Measurements from ENCODE around the gene RIPOR2.

RIPOR2 gene

GRCh38 chr6:24829657-24830056 is 106.1 kb downstream of the RIPOR2 start:
- H3K9me3 Mint-ChIP-seq = peaks cover 5% of the 10 kb centered on the region
- peaks cover 66% of the 10 kb centered on the region for H3K36me3 Mint-ChIP-seq (ENCODE audit: low read depth)
- H3K27ac Mint-ChIP-seq = no peak overlapping the region
- H3K4me1 Mint-ChIP-seq (ENCODE audit: low read depth) = peaks cover 38% of the 10 kb centered on the region
- no peak overlapping the region for H3K4me3 Mint-ChIP-seq
- no peaks in the 10 kb centered on the region for H3K27me3 Mint-ChIP-seq

- Mint-ChIP-seq H3K27ac (peak overlapping the region; percentile 58), H3K36me3 (ENCODE audit: low read depth) (peaks cover 64% of the 10 kb centered on the region)
These were observed 107.8 kb downstream of the RIPOR2 start for GRCh38 chr6:24827970-24828369.

GRCh38 chr6:24827162-24827561 is 108.6 kb downstream of the RIPOR2 start:
- H3K36me3 Mint-ChIP-seq (ENCODE audit: low read depth) = peaks cover 56% of the 10 kb centered on the region
- H3K4me1 Mint-ChIP-seq (ENCODE audit: low read depth) = peaks cover 20% of the 10 kb centered on the region
- peak overlapping the region; percentile 66 for H3K27ac Mint-ChIP-seq
- no peak overlapping the region for H3K4me3 Mint-ChIP-seq
- H3K9me3 Mint-ChIP-seq = no peaks in the 10 kb centered on the region
- no peaks in the 10 kb centered on the region for H3K27me3 Mint-ChIP-seq

More at GRCh38 chr6:24827970-24828369, 107.8 kb downstream of the RIPOR2 start:
- H3K4me1 Mint-ChIP-seq (ENCODE audit: low read depth) = peaks cover 25% of the 10 kb centered on the region
- no peaks in the 10 kb centered on the region for H3K9me3 Mint-ChIP-seq
- no peaks in the 10 kb centered on the region for H3K27me3 Mint-ChIP-seq
- no peak overlapping the region for H3K4me3 Mint-ChIP-seq

- Mint-ChIP-seq H3K36me3 (ENCODE audit: low read depth) (peaks cover 53% of the 10 kb centered on the region), H3K4me3 (no peak overlapping the region), H3K4me1 (ENCODE audit: low read depth) (peaks cover 15% of the 10 kb centered on the region), H3K27ac (peak overlapping the region; percentile 76), H3K9me3 (no peaks in the 10 kb centered on the region), H3K27me3 (no peaks in the 10 kb centered on the region)
These were observed 110.6 kb downstream of the RIPOR2 start for GRCh38 chr6:24825130-24825630.

- Mint-ChIP-seq H3K27me3 (no peaks in the 10 kb centered on the region), H3K4me1 (ENCODE audit: low read depth) (peaks cover 15% of the 10 kb centered on the region), H3K27ac (peak overlapping the region; percentile 9), H3K9me3 (no peaks in the 10 kb centered on the region), H3K36me3 (ENCODE audit: low read depth) (peaks cover 50% of the 10 kb centered on the region), H3K4me3 (no peak overlapping the region)
These were observed 111.4 kb downstream of the RIPOR2 start for GRCh38 chr6:24824142-24824938.

GRCh38 chr6:24823185-24823584 is 112.6 kb downstream of the RIPOR2 start:
- peaks cover 55% of the 10 kb centered on the region for H3K36me3 Mint-ChIP-seq (ENCODE audit: low read depth)
- no peak overlapping the region for H3K4me3 Mint-ChIP-seq
- H3K27ac Mint-ChIP-seq = no peak overlapping the region

GRCh38 chr6:24822696-24823095 is 113.1 kb downstream of the RIPOR2 start:
- peaks cover 8% of the 10 kb centered on the region for H3K4me1 Mint-ChIP-seq (ENCODE audit: low read depth)
- peak overlapping the region; percentile 36 for H3K27ac Mint-ChIP-seq
- H3K4me3 Mint-ChIP-seq = no peak overlapping the region
- H3K27me3 Mint-ChIP-seq = no peaks in the 10 kb centered on the region
- no peaks in the 10 kb centered on the region for H3K9me3 Mint-ChIP-seq
- H3K36me3 Mint-ChIP-seq (ENCODE audit: low read depth) = peaks cover 52% of the 10 kb centered on the region

More at GRCh38 chr6:24823185-24823584, 112.6 kb downstream of the RIPOR2 start:
- no peaks in the 10 kb centered on the region for H3K27me3 Mint-ChIP-seq
- peaks cover 13% of the 10 kb centered on the region for H3K4me1 Mint-ChIP-seq (ENCODE audit: low read depth)
- no peaks in the 10 kb centered on the region for H3K9me3 Mint-ChIP-seq

GRCh38 chr6:24821860-24822444 is 113.8 kb downstream of the RIPOR2 start:
- Mint-ChIP-seq H3K27me3 (no peaks in the 10 kb centered on the region), H3K27ac (peak overlapping the region; percentile 61), H3K9me3 (no peaks in the 10 kb centered on the region), H3K4me1 (ENCODE audit: low read depth) (peaks cover 6% of the 10 kb centered on the region), H3K4me3 (no peak overlapping the region), H3K36me3 (ENCODE audit: low read depth) (peaks cover 49% of the 10 kb centered on the region)

GRCh38 chr6:24818346-24818745 is 117.4 kb downstream of the RIPOR2 start:
- Mint-ChIP-seq H3K36me3 (ENCODE audit: low read depth) (peaks cover 30% of the 10 kb centered on the region), H3K27me3 (no peaks in the 10 kb centered on the region), H3K27ac (peak overlapping the region; percentile 31), H3K9me3 (no peaks in the 10 kb centered on the region), H3K4me1 (ENCODE audit: low read depth) (peaks cover 6% of the 10 kb centered on the region), H3K4me3 (no peak overlapping the region)

- Mint-ChIP-seq H3K27me3 (no peaks in the 10 kb centered on the region), H3K4me3 (no peak overlapping the region), H3K4me1 (ENCODE audit: low read depth) (peaks cover 6% of the 10 kb centered on the region), H3K9me3 (no peaks in the 10 kb centered on the region), H3K36me3 (ENCODE audit: low read depth) (peaks cover 20% of the 10 kb centered on the region), H3K27ac (no peak overlapping the region)
These were observed 126.0 kb downstream of the RIPOR2 start for GRCh38 chr6:24809728-24810127.

- Mint-ChIP-seq H3K27ac (no peak overlapping the region), H3K4me1 (ENCODE audit: low read depth) (peaks cover 6% of the 10 kb centered on the region), H3K36me3 (ENCODE audit: low read depth) (peaks cover 23% of the 10 kb centered on the region), H3K9me3 (no peaks in the 10 kb centered on the region), H3K27me3 (no peaks in the 10 kb centered on the region), H3K4me3 (no peak overlapping the region)
These were observed 128.2 kb downstream of the RIPOR2 start for GRCh38 chr6:24807584-24807983.

- Mint-ChIP-seq H3K4me3 (no peak overlapping the region), H3K9me3 (no peaks in the 10 kb centered on the region), H3K27ac (no peak overlapping the region), H3K27me3 (no peaks in the 10 kb centered on the region), H3K4me1 (ENCODE audit: low read depth) (peaks cover 6% of the 10 kb centered on the region), H3K36me3 (ENCODE audit: low read depth) (peaks cover 19% of the 10 kb centered on the region)
These were observed 133.3 kb downstream of the RIPOR2 start for GRCh38 chr6:24802271-24803059.

- H3K27me3 Mint-ChIP-seq = no peaks in the 10 kb centered on the region
- no peaks in the 10 kb centered on the region for H3K9me3 Mint-ChIP-seq
- H3K4me1 Mint-ChIP-seq (ENCODE audit: low read depth) = peaks cover 24% of the 10 kb centered on the region
- H3K27ac Mint-ChIP-seq = no peak overlapping the region
- no peak overlapping the region for H3K4me3 Mint-ChIP-seq
- H3K36me3 Mint-ChIP-seq (ENCODE audit: low read depth) = peaks cover 13% of the 10 kb centered on the region
These were observed 136.2 kb downstream of the RIPOR2 start for GRCh38 chr6:24799541-24799915.

GRCh38 chr6:24798740-24799540 is 136.8 kb downstream of the RIPOR2 start, which contains the start of gene ARMH2:
Gene ARMH2 (minus strand): TSS chr6:24798917. CDS start chr6:24798857, 60 bp downstream.
- Mint-ChIP-seq H3K36me3 (ENCODE audit: low read depth) (peaks cover 13% of the 10 kb centered on the region), H3K27me3 (no peaks in the 10 kb centered on the region), H3K27ac (peak within 1 kb of the TSS; percentile 21), H3K9me3 (no peaks in the 10 kb centered on the region), H3K4me3 (no peak within 1 kb of the TSS), H3K4me1 (ENCODE audit: low read depth) (peaks cover 24% of the 10 kb centered on the region)
